RWPE1 (cell line): Measurements from ENCODE around the gene MED29.

Experiments
- CTCF ChIA-PET: fragments of 350-600 bp; sonication (Branson Sonifier 250); formaldehyde crosslinking; extraction: SDS; loops from one replicate; lab custom pipeline; 2021; lab: Yijun Ruan, JAX
- POLR2A ChIA-PET: fragments of 400-600 bp; formaldehyde crosslinking; extraction: SDS; loops from one replicate; lab custom pipeline; 2020; ENCODE audit warnings: antibody characterized with exemption; ENCODE audit not compliant: low non-redundant PET; lab: Yijun Ruan, JAX
- DNase-seq: peaks from one replicate; pipeline ENCODE4 v3.0.0; 2012; ENCODE audit warnings: low spot score
- H3K27ac ChIP-seq: fragments of 450-650 bp; 2 replicates; pipeline ENCODE4 v1.5.1; 2017
- TF ChIP-seq, protein P1 (sequence below): fragments of 450-650 bp; conservative IDR thresholded peaks from 2 replicates; pipeline ENCODE4 v1.5.1; 2017; ENCODE audit warnings: low read depth, mild to moderate bottlenecking

Gene MED29

DNA sequence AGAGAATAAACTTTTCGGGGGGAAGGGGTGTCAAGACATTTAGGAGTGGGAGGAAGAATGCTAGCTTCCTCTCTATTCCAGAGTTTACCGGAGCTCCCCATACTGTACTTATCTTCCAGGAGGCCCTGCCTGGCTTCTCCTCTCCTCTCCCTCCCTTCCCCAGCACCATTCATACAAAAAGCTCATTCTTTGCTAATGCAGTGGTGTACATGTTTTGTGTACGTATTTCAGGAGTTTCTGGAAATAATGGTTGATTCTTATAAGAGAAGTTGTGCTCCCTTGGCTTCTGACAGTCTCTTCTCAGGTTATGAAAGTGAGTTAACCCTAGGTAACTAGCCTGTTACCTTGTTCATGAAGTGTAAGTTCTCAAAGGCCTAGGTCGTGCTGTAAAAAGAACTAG lies 41.9 kb upstream of the MED29 start:
- ChIA-PET POLR2A (no interaction called here), CTCF (interaction anchor here (0.6 kb wide), 1 partner anchor 64 kb away, joined by 3 read pairs; no protein-coding TSS in a partner anchor)
- no peak for DNase-seq
- no peak overlapping the region for H3K27ac ChIP-seq
- TF ChIP-seq, protein P1, sequence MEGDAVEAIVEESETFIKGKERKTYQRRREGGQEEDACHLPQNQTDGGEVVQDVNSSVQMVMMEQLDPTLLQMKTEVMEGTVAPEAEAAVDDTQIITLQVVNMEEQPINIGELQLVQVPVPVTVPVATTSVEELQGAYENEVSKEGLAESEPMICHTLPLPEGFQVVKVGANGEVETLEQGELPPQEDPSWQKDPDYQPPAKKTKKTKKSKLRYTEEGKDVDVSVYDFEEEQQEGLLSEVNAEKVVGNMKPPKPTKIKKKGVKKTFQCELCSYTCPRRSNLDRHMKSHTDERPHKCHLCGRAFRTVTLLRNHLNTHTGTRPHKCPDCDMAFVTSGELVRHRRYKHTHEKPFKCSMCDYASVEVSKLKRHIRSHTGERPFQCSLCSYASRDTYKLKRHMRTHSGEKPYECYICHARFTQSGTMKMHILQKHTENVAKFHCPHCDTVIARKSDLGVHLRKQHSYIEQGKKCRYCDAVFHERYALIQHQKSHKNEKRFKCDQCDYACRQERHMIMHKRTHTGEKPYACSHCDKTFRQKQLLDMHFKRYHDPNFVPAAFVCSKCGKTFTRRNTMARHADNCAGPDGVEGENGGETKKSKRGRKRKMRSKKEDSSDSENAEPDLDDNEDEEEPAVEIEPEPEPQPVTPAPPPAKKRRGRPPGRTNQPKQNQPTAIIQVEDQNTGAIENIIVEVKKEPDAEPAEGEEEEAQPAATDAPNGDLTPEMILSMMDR, result no peak

DNA sequence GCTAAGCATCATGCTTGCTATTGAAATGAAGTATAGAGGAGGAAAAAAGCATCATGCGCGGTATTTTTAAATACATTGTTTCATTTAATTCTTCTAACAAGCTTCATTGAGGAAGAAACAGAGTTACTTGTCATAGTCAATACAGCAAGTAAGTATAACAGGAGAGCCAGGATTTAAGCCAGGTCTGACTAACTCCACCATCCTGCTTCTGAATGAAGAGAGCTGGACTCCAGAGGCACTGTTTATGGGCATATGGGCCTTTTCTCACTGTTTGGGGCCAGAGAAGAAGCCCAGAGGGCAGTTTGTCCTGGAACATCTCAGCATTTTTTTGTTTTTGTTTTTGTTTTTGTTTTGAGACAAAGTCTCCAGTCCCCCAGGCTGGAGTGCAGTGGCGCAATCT lies 41.0 kb upstream of the MED29 start:
- ChIA-PET CTCF (interaction anchor here (0.6 to 0.7 kb wide), 3 partner anchors 47 to 407 kb away, joined by 3 to 4 read pairs (median 3); no protein-coding TSS in a partner anchor), POLR2A (no interaction called here)
- DNase-seq, result no peak
- TF ChIP-seq, protein P1, result no peak
- no peak overlapping the region for H3K27ac ChIP-seq

DNA sequence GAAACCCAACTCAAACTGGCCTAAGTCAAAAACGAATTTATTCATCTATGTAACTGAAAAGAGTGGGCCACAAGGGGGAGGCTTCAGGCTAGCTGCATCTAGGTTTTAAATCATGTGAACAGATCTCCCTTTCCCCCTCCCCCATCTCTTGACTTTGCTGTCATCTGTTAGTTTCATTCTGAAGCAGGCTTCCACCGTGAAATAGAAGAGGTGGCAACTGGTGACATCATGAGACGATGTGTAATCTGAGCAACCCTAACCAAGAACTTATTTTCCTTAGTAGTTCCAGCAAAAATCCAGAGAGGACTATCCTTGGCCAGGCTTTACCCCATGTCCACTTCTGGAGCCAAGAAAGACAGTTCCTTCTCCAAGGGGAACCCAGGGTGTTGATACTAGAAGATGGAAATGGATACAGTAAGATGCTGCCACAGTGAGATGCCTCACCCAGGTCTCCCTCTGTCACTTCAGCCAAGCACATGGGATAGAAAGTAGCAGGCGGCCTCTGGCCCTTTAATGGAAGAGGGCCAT lies 39.6 kb upstream of the MED29 start:
- H3K27ac ChIP-seq, result no peak overlapping the region
- TF ChIP-seq, protein P1, result no peak
- POLR2A ChIA-PET, result no interaction called here
- DNase-seq, result no peak
- CTCF ChIA-PET, result no interaction called here

DNA sequence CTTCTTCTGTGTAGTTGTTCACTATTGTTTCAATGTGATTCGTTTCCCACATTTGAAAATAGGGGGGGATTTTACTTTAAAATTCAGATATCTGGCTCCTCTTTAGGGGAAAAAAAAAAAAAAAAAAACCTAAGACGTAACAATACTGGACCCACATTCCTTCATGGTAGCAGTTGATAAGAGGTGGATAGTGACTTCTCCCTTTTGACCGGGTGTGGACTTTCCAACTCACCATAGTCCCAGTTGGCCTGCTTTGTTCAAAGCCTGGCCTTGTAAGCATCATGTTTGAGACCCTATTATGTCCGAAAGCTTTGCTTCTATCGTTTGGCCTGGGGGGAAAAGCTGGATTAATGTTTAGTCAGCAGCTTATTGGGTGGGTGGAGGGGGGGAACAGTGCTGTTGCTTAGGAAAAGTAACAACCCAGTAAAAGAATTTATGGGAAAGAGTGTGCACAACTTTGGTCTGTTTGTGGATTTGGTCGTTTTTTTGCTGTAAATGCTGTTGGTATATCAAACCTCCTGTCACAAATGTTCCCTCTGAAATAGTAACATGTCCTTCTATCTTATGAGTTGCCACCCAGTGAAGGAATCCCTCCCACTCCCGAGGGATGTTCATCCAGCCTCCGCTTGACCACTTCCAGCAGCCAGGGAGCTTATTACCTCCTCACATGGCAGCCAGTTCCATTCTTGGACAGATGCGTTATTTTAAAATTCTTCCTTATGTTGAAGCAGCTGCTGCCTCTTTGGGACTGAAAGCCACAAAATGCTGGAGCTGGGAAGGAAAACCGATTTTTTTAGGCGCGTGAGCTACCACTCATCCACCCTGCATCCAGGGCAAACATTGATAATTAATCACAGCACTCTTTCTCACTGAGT lies 38.6 kb upstream of the MED29 start:
- TF ChIP-seq, protein P1, result no peak
- DNase-seq, result no peak
- ChIA-PET CTCF (no interaction called here), POLR2A (no interaction called here)
- H3K27ac ChIP-seq, result no peak overlapping the region

DNA sequence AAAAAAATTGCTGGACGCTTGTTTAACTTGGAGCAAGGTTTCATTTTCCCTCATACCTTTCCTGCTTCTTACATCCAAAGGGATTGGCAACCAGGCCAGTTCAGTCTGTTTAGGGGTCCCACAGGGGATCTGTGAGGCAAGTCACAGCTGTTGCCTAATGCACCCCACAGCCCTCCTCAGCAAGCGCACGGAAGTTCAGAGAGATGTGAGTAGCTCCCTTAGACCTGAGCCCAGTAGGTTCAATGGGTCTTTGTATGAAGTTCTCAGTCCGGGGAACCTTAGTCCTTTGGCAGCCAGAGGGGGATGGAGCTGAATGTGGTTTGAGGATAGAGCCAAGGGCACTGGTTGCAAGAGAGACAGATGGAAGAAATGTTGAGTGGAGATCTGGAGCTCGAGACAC lies 35.9 kb upstream of the MED29 start:
- DNase-seq, result no peak
- ChIA-PET CTCF (interaction anchor here (0.6 kb wide), 1 partner anchor 24 kb away, joined by 3 read pairs; no protein-coding TSS in a partner anchor), POLR2A (no interaction called here)
- no peak overlapping the region for H3K27ac ChIP-seq
- TF ChIP-seq, protein P1, result no peak

DNA sequence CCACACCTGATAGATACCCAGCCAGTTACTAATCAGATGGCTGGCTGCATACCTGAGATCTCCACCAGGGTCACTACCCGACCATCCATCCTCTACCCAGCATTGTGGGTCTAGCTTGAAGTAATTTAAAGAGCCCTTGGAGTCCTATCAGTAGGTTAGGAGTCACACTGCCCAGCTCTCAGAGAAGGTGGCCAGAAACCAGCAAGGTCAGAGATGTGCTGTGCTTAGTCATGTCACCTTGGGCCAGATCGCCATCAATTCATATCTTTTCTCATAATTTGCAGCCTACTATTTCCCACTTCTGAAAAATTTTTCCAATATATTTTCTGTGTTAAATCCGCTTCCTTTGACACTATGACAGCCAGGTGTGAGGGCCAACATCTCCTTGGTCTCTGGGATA lies 35.1 kb upstream of the MED29 start:
- CTCF ChIA-PET, result no interaction called here

More for the DNA sequence above, 35.1 kb upstream of the MED29 start:
- POLR2A ChIA-PET, result no interaction called here
- H3K27ac ChIP-seq, result no peak overlapping the region
- TF ChIP-seq, protein P1, result no peak
- no peak for DNase-seq
